Measurements from ENCODE around the gene DBF4B. TPM values are rescaled to one million over a fixed set of nuclear protein-coding genes. Genes with fewer than 3 reads are reported as not detected.

Gene DBF4B
- total RNA-seq, 1 donor from 2014 or later = 6.6 TPM

DNA sequence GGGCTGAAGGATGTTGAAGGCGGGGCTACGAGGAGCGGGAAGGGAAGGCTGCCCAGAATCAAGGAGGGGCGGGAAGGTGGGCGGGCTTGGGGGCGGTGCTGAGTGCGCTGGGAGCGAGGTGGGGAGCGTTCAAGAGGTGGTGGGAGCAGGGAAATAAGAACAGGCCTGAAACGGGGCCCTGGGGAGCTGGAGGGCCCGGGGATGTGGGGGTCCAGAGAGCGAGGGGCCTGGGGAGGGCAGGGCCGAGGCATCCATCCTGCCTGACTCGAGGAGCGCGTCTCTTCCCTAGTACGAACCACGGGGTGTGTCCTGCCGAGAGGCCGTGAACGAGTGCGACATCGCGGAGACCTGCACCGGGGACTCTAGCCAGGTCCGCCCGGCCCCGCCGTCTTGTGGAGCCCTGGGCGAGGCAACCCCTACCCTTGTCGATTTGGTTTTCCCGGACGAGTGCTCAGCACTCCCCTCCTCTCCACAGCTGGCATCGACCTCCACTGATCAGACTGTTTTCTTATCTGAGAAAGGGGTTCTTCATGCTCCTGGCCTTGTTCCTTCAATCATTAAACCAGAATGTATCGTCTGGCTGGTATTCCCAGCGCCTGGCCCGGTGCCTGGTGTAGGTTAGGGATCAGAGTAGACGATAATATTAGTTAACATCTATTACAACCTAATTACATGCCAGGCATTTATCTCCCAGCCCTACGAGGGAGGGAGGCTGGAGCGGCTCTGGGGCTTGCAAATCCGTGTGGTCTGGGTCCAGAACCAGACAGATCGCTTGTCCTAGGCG, 67.6 kb downstream of the DBF4B start:
- DNase-seq (ENCODE audit: extremely low read depth, low read depth, low spot score) = no peak

DNA sequence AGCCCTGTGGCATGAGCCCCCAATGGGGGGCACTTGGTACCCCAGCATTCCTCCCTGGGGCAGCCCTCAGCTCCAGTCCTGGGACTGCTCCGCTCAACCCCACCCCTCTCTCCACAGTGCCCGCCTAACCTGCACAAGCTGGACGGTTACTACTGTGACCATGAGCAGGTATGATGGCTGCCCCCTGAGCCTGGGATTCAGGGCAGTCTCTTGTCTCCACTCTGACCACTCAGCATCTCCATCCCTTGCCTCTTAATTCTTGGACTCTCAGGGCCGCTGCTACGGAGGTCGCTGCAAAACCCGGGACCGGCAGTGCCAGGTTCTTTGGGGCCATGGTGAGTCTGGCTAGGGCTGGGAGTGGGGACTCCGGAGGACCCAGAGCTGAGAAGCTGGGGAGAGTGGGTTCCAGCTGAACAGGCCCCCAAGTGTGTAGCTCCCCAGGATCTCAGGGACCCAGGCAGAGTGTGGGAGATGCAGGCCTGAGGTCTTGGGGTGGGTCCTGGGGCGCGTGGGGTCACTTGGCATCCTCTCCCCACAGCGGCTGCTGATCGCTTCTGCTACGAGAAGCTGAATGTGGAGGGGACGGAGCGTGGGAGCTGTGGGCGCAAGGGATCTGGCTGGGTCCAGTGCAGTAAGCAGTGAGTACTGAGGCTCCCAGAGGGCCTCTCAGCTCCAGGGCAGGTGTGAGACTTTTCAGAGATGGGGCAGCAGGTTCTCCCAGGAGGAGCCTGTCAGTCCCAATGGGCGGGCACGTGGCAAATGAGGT, 68.3 kb downstream of the DBF4B start:
- DNase-seq (ENCODE audit: extremely low read depth, low read depth, low spot score) = no peak

DNA sequence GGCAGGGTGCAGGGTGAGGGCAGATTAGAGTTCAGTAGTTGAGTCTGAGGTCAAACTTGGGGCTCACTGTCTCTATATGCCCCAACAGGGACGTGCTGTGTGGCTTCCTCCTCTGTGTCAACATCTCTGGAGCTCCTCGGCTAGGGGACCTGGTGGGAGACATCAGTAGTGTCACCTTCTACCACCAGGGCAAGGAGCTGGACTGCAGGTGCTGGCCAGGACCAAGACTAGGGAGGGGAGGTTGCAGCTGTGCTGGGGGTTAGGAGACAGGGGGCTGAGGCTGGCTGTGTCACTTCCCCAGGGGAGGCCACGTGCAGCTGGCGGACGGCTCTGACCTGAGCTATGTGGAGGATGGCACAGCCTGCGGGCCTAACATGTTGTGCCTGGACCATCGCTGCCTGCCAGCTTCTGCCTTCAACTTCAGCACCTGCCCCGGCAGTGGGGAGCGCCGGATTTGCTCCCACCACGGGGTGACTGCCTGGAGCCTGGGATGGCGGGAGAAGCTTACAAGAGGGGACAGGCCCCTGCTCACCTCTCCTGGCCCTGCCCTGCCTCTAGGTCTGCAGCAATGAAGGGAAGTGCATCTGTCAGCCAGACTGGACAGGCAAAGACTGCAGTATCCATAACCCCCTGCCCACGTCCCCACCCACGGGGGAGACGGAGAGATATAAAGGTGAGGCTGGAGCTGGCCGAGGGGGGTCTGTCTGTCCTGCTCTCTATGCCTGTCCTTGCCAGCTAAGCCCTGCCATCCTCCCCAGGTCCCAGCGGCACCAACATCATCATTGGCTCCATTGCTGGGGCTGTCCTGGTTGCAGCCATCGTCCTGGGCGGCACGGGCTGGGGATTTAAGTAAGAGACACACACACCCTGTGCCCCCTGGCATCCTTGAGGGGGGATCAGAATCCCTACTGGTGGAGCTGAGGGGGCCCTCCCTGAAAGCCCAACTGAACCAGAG, 69.2 kb downstream of the DBF4B start:
- DNase-seq (ENCODE audit: extremely low read depth, low read depth, low spot score) = no peak

DNA sequence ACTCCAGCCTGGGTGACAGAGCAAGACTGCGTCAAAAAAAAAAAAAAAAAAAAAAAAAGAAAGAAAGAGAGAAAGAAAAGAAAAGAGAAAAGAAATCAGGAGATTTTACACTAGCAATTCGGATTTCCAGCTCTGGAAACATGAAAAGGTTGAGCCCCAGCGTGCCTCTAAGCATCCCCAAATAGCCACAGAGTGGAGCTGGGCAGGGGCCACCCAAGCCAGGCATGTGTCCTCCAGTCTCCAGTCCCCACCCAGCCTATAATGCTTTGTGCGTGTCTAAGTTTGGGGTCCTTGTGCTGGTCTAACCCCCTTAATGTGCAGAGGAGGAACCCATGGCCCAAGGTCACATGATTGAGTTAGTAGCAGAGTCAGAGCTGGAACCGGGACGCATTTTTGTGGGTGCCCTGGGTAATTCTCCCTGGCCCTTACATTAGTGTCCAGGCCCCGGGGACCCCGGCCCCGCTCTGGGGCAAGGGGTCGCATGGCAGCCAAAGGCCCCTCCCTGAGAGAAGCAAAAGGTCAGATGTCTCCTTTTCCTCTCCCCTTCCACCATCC, 70.3 kb downstream of the DBF4B start:
- DNase-seq (ENCODE audit: extremely low read depth, low read depth, low spot score) = no peak

DNA sequence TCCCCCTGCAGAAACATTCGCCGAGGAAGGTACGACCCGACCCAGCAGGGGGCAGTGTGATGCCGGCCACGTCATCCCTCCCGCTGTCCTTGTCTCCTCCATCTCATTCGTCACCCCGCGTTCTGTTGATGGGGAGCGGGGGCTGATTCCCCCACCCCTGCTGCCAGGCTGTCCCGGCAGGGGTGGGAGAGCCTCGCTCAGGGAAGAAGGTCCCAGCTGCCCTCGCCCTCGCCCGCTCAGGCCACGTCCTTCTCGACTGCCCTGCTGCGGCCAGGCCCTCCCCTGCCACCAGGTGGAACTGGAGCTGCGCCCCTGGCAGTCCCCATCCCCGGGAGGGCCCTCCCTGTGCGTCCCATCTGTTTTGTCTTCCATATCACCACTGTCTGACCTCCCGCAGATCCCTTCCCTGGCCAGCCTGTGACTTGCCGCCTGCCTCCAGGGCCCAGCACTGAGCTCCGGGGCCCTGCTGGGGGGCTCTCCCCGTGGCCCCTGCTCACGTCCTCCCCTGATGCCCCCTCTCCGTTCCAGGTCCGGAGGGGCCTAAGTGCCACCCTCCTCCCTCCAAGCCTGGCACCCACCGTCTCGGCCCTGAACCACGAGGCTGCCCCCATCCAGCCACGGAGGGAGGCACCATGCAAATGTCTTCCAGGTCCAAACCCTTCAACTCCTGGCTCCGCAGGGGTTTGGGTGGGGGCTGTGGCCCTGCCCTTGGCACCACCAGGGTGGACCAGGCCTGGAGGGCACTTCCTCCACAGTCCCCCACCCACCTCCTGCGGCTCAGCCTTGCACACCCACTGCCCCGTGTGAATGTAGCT, 71.0 kb downstream of the DBF4B start:
- DNase-seq (ENCODE audit: extremely low read depth, low read depth, low spot score) = no peak

DNA sequence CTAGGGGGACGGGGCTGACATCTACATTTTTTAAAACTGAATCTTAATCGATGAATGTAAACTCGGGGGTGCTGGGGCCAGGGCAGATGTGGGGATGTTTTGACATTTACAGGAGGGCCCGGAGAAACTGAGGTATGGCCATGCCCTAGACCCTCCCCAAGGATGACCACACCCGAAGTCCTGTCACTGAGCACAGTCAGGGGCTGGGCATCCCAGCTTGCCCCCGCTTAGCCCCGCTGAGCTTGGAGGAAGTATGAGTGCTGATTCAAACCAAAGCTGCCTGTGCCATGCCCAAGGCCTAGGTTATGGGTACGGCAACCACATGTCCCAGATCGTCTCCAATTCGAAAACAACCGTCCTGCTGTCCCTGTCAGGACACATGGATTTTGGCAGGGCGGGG, 71.7 kb downstream of the DBF4B start:
- DNase-seq (ENCODE audit: extremely low read depth, low read depth, low spot score) = no peak

DNA sequence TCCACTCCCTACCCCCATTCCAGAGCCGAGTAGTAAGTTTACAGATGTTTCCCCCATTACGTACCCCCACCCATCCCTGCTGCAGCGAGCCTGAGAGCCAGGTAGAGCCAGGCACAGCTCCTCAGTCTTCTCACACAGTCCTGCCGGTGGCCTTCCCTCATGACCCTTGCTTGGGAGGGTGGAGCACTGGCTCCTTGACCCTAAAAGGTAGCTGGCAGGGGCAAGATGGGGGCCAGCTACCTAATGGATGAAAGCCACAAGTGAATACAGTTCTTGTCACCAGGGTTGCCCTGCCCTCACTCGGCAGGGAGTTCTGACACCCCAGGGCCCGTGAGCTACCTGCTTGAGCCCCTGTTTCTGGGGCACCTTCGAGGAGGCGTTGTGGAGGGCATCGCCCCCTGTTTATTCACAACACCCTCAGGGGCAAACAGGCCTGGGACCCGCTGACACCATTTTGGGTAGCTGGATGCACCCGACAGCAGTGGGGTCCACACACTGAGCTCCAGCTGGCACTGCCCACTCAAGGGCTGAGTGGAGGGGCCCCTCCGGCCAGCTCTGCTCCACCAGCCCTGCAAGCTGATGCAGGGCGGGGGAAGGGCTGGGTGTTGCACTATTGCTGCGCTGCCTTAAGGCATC, 72.5 kb downstream of the DBF4B start:
- DNase-seq (ENCODE audit: extremely low read depth, low read depth, low spot score) = no peak

DNA sequence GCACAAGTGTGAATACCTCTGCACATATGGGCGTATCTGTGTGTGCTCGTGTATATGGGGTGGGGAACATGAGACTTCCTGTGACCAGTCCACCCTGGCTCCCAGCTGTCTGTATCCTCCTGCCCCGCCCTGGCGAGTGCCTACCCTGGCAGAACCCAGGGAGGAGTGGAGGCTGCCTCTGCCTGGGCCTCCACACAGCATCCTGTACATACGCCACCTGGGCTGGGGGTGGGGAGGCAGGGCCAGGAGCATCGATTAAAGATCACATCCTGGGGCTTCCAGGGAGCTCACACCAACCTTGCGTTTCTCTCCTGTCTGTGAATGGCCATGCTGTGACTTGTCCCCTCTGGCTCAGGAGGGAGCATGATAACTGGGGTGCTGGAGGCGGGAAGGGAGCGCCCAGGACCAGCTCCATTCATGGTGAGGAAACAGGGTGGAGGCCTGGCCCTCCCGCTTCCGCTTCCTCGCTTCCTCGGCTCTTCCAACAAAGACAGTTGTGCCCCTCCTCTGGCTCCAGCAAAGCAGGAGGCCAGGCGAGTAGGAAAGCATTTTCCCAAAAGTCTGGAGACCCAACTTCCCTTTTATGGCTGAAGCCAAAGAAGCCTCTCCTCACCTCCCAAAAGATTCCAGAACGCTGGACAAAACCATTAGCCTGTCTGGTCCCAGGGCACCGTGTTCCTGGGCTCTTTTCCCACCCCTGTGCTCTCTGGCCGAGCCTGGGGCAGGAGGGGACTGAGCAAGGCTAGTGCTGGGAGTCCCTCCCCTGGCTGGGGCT, 73.3 kb downstream of the DBF4B start:
- no peak for DNase-seq (ENCODE audit: extremely low read depth, low read depth, low spot score)

DNA sequence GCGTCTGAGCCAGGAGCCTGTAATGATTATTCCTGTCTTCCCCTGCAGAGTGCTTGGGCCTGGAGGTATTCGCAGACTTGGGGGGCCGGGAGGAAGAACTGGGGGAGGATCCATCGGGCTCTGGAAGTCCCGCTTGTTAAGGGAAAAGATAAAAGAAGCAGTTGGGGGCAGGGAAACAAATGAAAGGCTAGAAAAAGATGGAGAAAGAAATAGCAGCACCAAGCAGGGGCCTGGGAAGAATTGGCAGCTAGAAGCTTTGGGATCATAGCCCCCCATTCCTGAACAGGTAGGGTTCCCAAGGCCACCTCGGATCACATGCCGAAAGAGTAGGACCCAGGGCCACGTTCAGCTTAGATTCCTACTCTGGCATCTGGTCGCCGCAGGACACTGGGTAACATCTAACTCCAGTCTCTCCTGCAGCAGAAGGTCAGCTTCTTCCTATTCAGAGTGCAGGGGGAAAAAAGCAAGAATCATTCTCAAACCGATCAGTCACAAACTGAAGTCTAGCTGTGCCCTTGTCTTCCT, 73.9 kb downstream of the DBF4B start:
- no peak for DNase-seq (ENCODE audit: extremely low read depth, low read depth, low spot score)

DNA sequence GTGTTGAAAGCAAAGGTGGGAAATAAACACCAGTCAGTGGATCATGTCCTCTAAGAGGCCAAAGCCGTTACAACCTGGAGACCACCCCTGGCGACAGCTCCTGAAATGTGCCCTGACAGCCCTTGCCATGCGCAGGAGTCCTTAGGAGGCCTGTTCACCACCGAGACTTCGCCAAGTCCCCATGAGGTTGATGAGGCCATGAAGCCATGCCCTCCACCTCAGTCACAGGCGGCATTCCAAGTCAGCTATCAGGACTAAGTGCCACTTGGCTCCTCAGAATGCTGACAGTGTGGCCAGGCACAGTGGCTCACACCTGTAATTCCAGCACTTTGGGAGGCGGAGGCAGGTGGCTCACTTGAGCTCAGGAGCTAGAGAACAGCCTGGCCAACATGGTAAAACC, 77.5 kb downstream of the DBF4B start:
- no peak for DNase-seq (ENCODE audit: extremely low read depth, low read depth, low spot score)

DNA sequence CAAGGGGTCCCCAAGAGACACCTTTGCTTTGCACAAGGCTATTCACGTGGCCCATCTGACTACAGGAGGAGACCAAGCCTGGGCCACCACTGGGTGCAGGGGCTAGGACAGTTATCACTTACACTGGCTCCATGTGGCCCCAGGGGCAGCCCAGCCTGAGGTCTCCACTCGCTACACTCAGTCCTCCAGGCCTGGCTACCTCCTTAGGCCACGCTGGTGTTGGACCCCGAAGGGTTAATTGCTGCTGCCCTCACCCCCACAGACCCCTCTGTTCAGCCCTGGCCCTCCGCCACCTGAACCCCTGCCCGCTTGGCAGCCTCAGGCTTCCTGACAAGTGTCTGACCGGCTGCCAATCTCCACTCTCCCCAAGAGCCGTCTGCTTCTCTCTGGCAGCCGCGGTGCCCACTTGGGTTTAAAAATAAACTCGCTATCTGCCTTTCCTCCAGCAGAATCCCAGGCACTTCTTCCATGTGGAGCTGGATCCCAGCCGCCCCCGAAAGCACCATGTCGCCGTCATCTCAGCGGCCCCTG, 78.2 kb downstream of the DBF4B start:
- no peak for DNase-seq (ENCODE audit: extremely low read depth, low read depth, low spot score)

DNA sequence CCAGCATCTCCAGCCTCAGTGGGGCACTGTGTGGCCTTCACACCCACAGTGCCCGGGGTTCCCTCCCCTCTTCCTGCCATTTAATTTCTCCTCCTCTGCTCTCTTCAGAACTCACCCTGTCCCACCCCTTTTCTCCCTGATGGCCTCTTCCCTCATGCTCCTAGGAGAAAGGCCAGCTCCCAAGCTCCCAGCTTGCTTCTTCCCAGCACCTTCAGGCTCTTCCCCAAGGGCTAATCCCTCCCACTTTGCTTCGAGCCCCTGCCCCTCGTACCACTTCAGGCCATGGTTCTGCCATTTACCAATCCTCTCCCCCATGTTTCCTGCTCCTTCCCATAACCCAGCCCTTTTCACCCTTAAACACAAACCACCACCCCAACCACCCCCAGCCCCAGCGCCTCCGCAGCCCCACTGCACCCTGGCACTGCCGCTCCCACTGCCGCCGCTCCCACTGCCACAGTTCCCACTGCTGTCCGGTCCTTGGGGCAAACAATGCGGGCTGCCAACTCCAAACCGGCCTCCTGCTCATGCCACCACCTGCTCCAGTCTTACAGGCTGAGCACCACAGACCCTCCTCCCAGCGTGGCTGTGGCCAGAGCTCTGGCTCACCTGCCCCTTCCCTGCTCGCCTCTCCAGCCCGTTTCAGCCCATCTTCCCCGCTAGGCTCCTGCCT, 78.9 kb downstream of the DBF4B start:
- DNase-seq (ENCODE audit: extremely low read depth, low read depth, low spot score) = no peak

DNA sequence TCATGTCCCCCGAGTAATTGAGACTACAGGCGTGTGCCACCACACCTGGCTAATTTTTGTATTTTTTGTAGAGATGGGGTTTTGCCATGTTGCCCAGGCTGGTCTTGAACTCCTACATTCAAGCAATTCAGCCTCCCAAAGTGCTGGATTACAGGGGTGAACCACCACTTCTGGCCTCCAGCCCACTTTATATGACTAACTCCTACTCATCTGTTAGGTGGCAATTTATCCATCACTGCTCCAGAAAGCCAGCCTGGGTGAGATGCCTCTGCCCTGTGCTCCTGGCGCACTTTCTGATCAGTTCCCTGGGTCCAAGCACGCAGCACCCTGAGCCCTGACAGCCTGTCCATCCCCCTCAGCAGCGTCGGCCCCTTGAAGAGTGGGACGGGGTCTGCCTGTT, 79.7 kb downstream of the DBF4B start:
- DNase-seq (ENCODE audit: extremely low read depth, low read depth, low spot score) = no peak

DNA sequence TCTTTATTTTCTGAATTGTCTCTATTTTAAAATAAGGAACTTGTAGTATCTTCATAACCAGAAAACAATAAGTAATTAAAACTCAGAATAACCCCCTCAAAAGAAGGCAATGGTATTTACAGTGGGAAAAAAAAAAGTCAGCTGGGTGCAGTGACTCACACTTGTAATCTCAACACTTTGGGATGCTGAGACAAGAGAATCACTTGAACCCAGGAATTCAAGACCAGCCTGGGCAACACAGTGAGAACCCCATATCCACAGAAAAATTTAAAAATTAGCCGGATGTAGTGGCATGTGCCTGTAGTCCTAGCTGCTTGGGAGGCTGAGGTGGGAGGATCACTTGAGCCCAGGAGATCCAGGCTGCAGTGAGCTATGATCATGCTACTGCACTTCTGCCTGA, 83.8 kb downstream of the DBF4B start:
- no peak for DNase-seq (ENCODE audit: extremely low read depth, low read depth, low spot score)

DNA sequence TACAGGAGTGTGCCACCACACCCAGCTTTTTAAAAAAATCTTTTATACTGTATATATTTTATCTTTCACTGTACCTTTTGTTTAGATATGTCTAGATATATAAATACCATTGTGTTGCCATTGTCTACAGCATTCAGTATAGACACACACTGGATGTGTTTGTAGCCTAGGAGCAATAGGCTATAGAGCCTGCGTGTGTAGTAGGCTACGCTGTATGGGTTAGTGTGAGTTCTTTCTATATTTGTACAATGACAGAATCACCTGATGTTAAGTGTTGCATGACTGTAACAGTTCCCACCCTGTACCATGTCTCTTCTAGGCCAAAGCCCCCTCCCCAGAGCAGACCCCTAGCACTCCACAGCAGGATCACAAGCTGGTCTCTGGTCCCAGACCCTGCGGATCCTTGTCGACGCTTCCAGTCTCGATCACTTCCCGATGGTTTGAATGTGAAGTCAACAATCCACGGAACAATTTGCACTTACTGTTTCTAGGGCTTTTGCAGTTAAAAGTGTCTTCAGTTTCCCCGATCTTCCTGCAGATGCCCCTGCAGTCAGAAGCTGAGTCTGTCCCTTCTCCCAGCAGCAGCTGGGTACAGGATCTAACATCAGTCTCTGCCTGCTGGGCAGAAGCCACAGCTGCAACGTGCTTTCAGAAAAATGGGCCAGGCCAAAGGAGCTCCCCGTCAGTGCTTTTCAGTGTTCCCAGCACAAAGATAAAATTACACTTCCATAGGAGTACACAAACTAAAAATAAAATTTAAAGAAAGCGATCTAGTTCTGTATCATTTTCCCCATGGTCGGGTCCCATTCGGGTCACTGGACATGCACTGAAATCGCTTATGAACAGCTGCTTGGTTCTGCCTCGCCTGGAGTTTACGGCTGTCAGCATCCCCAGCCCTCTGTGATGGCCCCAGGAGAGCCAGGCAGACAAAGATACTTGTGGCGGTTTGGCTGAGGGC, 85.7 kb downstream of the DBF4B start:
- no peak for DNase-seq (ENCODE audit: extremely low read depth, low read depth, low spot score)

DNA sequence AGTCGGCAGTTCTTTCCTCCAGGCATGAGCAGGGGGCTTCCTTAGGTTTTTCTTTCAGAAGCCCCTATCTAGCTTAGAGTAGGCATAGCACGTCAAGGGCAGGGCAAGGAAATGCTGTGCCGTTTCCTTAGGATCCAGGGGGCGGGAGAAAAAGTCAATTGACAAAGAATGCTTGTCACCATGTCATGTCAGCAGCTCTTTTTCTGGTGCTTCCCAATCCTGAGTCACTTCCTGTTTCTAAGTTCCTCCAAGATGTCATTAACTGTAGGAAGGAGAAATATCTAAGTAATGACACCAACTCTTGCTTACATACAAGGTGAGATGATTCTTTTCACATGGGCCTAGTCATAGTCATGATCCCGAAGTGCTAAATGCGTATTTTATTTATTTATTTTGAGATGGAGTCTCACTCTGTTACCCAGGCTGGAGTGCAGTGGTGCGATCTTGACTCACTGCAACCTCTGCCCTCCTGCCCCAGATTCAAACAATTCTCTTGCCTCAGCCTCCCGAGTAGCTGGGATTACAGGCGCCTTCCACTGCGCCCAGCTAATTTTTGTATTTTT, 86.5 kb downstream of the DBF4B start:
- peak; percentile 73 for DNase-seq (ENCODE audit: extremely low read depth, low read depth, low spot score)

Data from glomerular endothelial cell (primary cell).